ENCODE results near the gene EN2.

EN2 gene

GRCh38 chr7:155489158-155489840 is 31.4 kb downstream of the EN2 start:
- TF ChIP-seq CTCF (IDR thresholded peaks at IDR 0.05; ENCODE audit: low read depth, low read length, missing control alignments): no peak
- peak; percentile 27 for DNase-seq (ENCODE audit: low read depth)
- H3K4me3 ChIP-seq (ENCODE audit: low read depth, low read length): no peak overlapping the region

DNA sequence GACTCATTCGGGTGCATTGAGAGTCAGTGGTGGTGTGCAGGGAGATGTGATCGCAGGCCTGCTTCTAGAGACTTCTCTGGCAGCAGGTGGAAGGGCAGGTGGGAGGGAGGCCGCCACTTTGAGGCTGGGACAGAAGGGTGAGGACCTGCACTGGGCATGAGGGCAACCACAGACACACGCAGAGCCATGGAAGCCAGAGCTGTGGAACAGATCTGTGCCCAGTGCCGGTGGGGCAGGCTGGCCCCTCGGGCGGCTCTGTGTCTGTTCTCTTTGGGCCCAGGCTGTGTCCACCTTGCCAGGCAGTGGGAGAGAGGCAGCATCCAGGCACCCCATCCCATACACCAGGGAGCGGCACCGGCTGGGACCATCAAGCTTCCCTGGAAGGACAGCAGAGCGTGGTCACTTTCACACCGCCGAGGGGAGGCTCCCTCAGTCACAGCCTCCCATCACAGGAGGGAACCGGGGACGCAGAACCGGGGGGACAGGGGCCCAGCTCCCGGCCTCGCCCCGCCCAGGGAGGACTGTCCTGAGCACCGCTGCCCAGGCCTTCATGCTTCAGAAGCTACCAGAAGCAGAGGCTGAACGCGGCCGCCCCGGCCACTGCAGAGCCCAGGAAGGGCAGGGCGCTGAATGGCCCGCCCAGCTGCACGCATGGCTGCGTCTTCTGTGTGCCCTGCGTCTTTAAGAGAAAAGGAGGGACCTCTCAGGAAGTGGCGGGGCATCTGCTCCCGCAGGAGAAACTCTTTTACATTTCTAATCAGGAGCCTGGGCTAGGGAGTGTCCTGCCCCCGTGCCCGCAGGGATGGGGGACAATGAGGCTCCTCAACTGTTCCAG is 32.1 kb downstream of the EN2 start:
- DNase-seq (ENCODE audit: low read depth): no peak
- H3K4me3 ChIP-seq (ENCODE audit: low read depth, low read length): peak overlapping the region; percentile 53
- no peak for TF ChIP-seq CTCF (IDR thresholded peaks at IDR 0.05; ENCODE audit: low read depth, low read length, missing control alignments)

DNA sequence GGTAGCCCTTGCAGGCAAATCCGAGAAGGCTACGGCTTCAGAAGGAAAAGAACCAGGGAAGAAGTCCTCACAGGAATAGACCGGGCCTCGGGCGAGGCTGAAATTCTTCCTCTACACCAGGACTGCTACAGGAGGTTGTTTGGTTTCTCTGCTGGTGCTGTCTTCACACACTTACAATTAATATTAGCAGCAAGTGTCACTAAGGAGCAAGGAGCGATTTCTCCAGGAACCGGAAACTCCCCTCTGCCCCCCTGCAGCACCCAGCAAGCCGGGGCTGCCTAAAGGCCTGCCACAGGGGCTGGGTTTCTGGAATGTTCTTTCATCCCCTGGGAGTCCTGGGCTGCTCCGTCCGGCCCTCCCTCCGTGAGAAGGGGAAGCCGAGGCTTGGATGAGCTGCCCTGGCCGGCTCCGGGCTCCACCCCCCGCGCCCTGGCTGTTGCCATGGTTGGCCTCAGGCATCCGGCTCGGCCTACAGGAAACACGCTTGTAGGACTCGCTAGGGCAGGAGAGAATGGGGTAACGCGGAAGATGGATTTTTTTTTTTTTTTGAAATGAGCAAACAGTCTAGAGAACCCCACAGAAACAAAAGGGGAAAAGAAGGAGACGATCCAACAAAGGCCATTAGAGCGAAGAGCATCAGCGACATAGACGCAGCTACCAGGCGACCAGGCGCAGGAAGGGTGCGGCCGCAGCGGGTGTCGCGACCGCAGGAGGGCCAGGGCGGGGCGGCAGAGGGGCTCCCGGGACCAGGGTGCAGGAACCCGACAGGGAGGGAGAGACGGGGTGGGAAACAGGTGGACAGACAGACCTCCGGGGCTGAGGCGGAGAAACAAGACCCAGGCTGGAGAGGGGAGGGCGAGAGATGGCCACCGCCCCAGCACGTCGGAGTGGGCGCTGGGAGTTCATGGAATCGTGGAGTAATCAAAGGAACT is 33.0 kb downstream of the EN2 start:
- peak overlapping the region; percentile 53 for H3K4me3 ChIP-seq (ENCODE audit: low read depth, low read length)
- TF ChIP-seq CTCF (IDR thresholded peaks at IDR 0.05; ENCODE audit: low read depth, low read length, missing control alignments): no peak

GRCh38 chr7:155491812-155492211 is 33.9 kb downstream of the EN2 start:
- peak overlapping the region; percentile 53; the same call in 1 of the 2 replicates for H3K4me3 ChIP-seq (ENCODE audit: low read depth, low read length)
- no peak for TF ChIP-seq CTCF (IDR thresholded peaks at IDR 0.05; ENCODE audit: low read depth, low read length, missing control alignments)
- no peak for DNase-seq (ENCODE audit: low read depth)

More for the DNA sequence above, 33.0 kb downstream of the EN2 start:
- peak; percentile 26 for DNase-seq (ENCODE audit: low read depth)

DNA sequence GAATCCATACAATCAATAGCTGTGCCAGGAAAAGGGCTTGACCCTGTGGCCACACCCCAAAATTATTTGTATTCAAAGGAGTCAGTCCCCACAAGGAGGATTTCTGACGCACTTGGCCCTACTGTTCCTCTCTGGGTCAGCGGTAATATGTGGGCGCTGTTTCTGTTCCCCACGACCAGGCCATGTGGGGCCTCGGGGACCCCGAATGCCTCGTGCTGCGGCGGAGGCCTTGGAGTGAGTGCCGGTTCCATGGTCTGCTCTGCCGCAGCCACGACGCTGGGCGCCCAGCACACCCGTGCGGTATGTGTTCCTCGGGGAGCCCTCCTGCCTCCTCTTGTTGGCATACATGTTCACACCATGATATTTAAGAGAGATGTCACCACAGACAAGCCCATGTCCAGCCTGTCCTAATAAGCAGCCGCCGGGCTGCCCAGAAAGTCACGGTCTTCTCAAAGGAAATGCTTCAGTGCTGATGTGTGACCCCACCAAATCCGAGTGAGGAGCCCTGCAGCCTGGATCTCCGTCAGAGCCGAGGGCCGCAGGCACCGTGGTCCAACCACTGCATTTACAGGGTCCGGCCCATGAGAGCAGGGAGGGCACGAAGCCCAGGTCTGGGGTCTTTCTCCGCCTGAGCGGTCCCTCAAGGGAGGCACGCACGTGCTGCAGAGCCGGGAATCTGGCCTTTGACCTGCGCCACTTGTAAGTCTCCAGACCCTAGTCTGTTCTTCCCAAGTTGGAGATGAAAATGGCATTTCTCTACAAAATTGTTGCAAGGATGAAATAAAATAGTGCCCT is 36.0 kb downstream of the EN2 start:
- H3K4me3 ChIP-seq (ENCODE audit: low read depth, low read length): no peak overlapping the region
- no peak for TF ChIP-seq CTCF (IDR thresholded peaks at IDR 0.05; ENCODE audit: low read depth, low read length, missing control alignments)
- DNase-seq (ENCODE audit: low read depth): no peak

DNA sequence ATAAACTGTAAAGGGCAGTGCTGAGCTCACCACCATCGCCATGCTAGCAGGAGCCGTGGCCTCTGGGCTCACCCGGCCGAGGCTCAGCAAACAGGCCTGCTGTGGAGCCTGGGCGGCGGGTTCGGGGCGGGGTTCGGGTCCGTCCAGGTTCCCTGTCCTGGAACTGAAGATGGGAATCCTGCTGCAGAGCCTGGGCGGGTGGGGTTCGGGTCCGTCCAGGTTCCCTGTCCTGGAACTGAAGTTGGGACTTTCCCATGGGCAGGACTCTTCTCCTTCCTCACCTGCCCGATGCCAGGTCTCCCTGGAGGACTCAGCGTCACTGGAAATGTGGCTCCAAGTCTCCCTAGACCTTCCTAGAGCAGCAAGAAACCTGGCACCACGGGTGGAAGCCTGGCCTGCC is 36.6 kb downstream of the EN2 start:
- no peak for TF ChIP-seq CTCF (IDR thresholded peaks at IDR 0.05; ENCODE audit: low read depth, low read length, missing control alignments)
- H3K4me3 ChIP-seq (ENCODE audit: low read depth, low read length): no peak overlapping the region
- DNase-seq (ENCODE audit: low read depth): no peak

All from GM12864 (cell line).